GM18867 (cell line): ENCODE measurements around the gene INF2.
A peak's percentile ranks its signal among the peaks of the same experiment; 100 is the strongest.

Experiments
- ATAC-seq: cut with Tn5 transposase; IDR thresholded peaks from one replicate; pipeline ENCODE4 v1.9.1; 2021; ENCODE audit warnings: mild to moderate bottlenecking, moderate library complexity; ENCODE audit not compliant: unreplicated experiment

The INF2 gene

GRCh38 chr14:104767634-104767918 is 78.2 kb downstream of the INF2 start:
- no peak for ATAC-seq

- ATAC-seq = peak; percentile 71
Measured at GRCh38 chr14:104768437-104769323, 79.3 kb downstream of the INF2 start.

- ATAC-seq = no peak
Measured at GRCh38 chr14:104769324-104770071, 80.1 kb downstream of the INF2 start.

GRCh38 chr14:104770072-104770579 is 80.7 kb downstream of the INF2 start:
- no peak for ATAC-seq

GRCh38 chr14:104770851-104771272 is 81.4 kb downstream of the INF2 start:
- no peak for ATAC-seq

- ATAC-seq = no peak
Measured at GRCh38 chr14:104771374-104771773, 82.0 kb downstream of the INF2 start.
